Cerebellar nuclear complex (tissue), 1 donor: ENCODE measurements around the gene WNT7A.

Experiments used
- DNase-seq, 2 experiments: peaks; one replicate each; lab custom pipeline; 2025; lab: John Stamatoyannopoulos, UW

The WNT7A gene

DNA sequence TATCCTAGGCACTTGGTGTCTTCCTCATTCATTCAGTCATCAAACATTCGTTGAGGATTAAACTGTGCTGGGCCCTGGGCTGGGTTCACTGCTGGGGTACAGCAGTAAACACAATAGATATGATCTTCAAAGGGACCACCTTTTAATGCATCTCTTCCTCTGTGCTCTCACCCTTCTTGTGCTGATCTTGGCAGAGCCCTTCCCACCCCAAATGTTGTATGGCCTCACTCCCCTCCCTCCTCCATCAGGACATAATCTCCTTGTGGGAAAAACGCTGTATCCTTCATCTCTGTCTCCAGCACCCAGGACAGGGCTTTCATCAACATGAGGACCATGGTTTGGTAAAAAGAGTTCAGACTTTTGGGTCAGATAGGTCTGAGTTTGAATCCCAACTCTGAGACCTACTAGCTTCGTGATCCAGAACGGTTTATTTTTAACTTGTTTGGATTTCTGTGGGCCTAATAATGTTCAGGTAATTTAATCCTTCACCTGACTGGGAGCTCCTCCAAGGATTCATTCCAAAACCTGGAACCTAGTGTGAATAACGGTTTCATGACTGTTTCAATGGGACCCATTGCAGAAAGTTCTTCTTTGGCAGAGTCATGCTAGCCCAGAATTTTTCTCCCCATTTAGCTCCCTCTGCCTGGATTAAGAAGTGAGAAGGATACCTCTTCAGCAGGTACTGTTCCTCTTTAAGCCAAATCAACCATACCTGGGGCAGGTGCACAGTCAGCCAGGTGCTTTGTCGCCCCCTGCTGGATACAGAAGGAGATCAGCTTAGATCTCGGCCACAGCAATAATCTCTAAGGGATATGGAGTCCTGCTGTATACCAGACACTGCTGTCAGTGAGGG is 5.2 kb upstream of the WNT7A start:
- no peak for DNase-seq

DNA sequence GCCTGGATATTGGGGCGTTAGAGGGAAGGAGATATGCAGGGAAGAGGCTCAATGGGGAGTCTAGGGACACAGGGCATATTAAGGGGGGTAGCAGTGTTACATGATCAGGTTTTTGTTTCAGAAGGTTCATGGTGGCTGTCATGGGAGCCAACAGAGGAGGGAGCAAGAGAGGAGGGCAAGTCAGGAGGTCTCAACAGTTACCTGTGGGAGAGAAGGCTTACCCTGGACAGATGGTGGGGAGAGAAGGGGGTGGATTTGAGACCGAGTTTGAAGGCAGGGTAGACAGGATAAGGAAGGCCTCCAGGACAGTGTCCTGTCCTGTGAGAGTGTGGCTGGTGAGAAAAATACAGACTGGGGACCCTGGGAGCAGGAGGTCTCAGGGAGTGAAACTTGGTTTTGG is 3.8 kb upstream of the WNT7A start:
- DNase-seq: no peak

DNA sequence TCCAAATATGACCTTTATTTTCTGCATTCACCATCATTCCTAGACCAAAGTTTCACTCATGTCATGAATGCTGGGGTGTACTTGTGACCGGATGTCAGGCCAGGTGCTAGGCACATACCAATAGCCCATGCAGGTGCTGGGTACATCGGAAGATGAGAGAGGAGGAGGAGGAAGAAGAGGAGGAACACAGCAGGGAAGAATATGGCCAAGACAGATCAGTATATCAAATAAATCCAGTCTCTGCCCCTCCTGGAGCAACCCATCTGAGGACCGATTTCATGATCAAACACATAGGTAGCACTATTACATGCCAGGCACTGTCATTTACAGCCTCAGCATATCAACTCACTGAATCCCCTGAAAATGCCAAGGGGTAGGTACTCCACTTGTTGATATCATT is 3.0 kb upstream of the WNT7A start:
- no peak for DNase-seq

DNA sequence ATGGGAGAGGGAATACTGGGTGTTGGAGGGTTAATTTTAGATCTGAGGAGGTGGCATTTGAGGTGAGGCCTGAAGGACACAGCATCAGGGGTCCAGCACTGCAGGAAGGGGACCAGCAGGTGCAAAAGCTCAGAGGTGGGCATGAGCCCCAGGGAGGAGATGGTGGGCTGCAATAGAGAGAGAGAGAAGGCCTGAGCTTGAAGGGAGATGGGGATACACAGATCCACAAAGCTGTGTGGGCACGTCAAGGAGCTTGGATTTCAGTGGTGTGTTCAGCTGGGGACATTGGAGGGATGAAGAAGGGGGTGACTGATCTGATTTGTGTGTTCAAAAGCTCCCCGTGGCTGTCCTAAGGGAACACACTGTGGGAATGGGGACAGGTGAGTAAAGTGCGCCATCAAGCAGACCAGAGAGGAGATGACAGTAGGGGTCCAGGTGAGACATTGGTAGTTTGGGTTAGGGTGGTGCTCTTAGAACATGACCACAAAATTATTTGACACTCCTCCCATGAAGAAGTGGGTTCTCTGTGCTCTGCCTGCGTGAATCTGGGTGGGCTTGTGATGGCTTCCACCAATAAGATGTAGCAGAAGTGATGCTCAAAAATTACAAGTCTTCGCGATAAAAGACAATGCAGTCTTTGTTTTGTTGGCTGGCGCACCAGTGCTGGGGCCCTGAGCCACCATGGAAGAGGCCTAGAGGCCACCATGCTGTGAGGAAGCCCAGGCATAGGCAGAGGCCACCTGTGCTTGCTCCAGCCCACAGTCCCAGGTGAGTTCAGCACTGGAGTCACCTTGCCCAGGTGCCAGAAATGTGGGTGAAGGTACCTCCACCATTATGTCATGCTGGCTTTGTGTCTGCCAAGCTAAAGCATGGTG is 1.9 kb upstream of the WNT7A start:
- no peak for DNase-seq

DNA sequence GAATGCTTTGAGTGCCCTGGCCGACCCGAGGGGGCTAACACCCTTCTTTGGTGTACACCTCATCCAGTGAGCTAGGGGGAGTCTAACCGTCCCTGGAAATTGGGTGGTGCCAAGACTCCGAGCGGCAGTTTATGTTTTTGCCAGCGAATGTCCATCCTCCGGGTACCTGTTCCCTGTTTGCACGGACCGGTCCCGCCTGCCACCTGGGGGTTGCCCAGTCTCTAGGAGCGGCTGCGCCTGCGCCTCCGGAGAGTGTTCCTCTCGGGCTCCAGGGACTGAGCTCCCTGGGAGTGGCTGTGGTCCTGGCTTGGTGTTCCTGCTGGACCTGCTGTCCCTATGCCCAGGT is 913 bp upstream of the WNT7A start:
- no peak for DNase-seq

DNA sequence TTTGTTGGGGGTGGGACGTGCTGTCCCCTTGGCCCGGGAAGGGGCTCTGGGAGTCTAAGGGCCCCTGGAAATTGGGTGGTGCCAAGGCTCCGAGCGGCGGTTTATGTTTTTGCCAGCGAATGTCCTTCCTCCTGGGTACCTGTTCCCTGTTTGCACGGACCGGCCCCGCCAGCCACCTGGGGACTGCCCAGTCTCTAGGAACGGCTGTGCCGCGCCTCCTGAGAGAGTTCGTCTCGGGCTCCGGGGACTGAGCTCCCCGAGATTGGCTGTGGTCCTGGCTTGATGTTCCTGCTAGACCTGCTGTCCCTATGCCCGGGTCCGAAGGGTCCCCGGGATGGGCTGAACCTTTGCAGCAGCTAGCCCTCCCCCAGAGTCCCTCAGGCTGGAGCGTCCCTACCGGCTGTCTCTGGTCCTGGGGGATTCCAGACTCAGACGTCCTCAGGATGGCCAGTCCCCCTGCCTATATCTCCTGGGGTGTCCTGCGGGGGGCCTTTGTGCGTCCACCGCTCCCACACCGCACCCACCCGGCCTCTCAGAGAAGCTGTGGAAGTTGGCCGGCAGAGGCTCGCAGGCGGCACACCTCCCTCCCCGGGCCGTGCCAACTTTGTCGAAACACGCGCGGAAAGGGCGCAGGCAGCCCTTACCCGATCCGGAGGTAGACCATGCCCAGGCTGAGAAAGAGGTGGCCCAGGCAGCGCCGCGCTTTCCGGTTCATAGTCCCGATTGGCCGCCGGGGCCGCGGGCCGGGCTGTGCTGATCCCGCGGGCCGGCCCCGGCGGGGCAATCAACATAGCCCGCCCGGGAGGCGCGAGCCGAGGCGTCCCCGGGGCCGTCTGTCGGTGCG is 547 bp downstream of the WNT7A start:
- DNase-seq: no peak

DNA sequence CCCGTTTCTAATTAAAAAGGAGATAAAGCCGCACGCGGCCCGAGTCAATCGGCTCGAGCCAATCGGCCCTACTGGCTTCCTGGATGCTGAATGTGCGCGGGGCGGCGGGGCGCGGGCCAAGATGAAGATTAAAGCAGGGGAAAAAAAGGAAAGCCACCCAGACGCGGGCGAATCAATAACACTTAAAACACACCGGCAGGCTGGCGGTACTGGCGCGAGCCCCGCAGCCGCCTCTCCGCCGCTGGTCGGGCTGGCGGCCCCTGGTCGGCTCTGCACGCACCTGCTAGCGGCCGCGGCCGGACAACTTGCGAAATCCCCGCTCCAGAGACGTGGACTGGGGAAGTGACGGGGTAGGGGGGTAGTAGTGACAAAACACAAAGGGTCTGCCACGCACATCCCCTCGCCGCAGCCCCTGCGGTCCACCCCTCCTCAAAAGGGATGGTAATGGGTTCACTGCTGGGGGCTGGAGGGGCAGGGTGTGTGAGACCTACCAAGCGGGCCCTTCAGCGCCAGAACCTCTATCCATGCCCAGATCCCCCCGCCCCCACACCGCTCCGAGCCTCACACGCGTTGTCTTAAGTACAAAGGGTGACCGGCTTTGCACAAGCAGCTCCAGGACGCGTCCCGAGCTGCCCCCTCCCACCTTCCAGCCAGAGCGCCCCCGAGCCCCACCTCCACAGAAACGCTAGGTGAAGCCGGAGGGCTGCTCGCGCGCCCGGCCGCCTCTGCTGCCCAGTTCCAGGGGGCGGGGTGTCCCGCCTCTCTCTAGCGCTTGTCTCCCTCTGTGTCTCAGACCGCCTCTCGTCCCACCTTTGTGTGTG is 1.4 kb downstream of the WNT7A start:
- no peak for DNase-seq

DNA sequence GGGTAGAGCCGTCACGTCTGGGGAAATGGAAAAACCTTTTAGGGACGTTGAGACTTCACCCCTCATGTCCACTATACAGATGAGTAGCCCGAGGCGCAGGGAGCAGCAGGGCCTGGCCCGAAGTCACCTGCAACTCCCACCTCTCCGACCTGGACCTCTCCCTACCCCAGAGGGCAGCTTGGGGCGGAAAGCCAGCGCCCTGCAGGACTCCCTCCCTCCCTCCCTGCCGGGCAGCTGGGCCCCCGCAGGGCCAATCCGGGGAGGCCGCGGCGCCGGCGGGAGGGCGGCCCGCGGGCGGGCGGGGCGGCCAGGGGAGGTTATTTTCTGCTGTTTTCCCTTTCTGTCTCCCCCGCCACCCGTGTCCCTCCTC is 2.0 kb downstream of the WNT7A start:
- no peak for DNase-seq

DNA sequence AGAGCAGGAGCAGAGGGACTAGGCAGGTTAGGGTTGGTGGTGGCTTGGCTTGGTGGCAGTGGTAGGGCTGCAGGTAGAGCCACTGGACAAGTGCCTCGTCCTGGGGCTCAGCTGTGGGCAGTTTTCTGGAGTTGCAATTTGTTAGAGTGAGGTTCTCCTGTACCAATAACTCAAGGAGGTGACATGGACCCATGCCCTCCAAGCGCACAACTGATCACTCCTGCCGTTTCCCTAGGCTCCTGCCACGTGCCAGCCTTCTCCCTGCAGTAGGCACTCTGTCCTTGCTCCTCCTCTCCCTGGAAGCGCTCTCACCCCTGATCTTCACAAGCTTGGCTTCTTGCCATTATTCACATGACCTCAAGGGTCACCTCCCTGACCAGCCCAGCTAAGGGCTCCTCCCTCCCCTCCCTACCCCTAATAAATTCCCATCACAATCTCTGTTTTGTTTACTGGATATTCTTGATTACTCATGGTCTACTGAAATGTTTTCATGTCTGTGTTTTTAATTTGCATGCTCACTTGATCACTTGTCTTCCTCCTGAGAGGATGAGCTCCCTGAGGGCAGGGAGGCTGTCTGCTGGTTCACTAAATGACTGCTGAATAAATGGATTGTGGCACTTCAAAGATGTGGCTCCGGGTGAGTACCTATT is 3.3 kb downstream of the WNT7A start:
- no peak for DNase-seq

DNA sequence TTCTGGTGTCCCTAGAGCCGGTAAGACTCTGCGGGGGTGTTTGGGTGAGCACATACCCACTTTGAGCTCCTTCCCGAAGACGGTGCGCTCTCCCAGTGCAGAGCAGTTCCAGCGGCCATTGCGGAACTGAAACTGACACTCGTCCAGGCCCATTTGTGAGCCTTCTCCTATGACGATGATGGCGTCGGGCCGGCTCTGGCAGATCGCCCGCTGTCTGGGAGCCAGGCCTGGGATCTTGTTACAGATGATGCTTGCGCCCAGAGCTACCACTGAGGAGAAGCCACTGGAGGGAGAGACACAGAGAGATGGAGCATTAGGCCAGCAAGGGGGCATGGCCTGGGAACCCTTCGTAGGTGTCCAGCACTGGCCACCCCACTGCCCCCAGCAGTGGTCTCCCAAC is 5.0 kb downstream of the WNT7A start:
- no peak for DNase-seq

DNA sequence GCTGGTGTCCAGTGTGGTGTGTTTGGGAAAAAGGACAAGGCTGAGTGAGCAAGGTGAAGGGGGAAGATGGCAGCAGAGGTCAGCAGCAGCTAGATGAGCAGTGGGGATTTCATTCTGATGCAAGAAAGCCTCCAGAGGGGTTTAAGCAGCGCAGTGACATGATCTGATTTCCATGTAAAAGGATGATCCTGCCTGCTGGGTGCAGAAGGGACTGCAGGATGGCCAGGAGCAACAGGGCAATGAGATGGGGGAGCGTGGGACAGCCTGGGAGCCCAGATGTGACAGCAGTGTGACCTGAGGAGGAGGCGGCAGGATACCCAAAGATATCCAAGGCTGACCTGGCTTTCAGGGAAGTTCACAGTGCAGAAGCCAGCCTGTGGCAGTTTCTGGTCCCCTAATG is 6.1 kb downstream of the WNT7A start:
- DNase-seq: no peak

DNA sequence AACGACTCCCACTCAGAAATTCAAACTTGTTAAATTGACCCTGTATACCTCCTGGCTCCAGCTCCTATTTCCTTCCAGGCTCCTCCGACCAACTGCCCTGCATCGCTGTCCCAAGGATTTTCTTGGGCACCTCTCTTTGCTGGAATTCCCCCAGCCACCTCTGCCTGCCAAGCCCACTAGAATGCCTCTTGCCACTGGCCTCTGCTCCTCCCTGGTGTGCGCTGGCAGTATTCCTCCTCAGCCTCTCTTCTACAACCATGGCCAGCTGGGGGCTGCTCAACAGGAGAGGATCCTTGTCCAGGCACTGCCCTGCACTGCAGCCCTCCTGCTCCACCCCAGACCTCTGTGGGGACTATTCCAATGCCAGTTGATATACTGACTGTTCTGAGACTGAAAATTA is 7.4 kb downstream of the WNT7A start:
- DNase-seq: no peak

DNA sequence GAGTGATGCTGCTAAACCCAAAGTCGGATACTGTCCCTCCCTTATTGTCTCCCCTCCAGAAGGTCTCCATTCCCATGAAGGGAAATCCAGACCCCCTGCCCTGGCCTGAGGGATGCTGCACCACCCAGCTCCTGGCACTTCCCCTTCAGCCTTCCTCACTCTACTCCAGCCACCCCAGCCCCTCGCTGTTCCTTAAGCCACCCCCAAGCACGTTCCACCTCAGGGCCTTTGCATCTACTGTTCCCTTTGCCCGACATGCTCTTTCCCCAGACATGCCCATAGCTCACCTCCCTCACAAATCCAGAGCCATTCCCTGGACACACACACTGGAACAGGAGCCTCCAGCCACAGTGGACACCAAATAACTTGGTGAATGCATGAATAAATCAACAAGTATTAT is 8.1 kb downstream of the WNT7A start:
- DNase-seq: no peak

DNA sequence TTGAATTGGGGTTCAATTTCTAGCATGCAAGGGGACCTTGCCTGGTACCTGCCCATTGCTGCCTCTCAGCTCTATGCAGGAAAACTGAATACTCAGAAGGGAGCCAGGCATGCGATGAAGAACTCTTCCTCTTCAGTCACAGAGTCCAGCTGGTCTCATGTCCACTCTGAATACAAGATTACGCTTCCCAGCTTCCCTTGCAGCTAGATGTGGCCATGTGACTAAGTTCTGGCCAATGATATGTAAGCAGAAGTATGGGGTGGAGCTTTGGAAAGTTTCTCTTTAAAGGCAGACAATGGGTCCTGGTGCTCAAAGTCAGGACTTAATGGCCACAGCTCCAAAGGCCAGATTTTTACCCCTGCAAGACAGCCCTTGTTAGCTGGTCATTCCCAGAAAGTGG is 9.0 kb downstream of the WNT7A start:
- no peak for DNase-seq

DNA sequence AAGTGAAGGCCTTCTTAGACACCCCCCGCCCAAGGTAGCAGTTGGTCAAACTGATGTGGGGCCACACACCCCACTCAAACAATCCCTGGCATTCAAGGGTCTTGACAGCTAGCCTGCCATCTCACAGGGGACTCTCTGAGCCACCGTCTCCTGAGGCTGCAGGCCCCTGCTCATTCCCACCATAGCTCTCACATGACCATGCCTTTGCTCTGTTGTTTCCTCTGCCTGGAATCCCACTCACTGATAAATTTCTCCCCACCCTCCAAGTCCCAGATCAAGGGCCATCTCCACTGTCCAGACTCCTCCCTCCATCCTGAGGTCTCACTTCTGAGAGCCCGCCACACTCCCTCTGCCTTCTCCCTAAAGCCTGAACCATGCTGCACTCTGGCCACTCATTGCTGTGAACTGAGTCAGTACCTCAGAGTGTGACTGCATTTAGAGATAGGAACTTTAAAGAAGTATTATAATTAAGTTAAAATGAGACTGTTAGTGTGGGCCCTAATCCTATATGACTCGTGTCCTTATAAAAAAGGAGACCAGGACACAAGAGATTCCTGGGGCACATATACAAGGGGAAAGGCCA is 10.0 kb downstream of the WNT7A start:
- no peak for DNase-seq

DNA sequence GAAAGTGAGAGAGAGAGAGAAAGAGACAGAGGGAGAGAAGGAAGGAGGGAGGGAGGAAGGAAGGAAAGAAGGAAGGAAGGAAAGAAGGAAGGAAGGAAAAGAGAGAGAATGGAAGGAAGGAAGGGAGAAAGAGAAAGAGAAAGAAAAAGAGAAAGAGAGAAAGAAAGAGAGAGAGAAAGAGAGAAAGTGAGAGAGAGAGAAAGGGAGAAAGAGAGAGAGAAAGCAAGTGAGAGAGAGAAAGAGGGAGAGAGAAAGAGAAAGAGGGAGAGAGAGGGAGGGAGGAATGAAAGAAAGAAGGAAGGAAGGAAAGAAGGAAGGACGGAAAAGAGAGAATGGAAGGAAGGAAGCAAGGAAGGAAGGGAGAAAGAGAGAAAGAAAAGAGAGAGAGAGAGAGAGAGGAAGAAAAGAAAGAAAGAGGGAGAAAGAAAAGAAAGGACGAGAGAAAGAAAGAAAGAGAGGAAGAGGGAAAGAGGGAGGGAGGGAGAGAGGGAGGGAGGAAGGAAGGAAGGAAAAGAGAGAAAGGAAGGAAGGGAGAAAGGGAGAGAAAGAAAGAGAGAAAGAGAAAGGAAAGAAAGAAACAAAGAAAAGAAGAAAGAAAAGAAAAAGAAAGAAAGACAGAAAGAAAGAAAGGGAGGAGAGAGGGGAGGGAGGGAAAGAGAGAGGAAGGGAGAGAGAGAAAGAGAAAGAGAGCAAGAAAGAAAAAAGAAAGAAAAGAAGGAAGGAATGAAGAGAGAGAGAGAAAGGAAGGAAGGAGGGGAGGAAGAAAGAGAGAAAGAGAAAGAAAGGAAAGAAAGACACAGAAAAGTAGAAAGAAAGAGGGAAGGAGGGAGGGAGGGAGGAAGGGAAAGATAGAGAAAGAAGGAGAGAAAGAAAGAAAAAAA is 10.8 kb downstream of the WNT7A start:
- no peak for DNase-seq

DNA sequence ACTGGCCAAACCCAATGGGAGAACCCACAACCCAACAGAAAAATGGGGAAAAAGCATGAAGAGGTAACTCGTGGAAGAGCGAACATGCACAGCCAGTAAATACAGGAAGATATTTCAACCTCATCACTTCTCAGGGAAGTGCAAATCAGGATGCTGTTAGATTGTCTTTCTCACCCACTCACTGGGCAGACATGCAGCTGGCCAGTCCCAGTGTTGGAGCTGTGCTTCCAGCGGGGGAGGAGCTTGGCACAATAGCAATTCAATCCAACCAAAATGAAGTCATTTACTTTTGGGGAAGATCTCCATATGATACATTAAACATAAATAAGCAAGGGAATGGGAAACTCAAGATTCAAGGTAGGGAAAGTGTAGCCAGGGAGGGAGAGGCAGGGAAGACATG is 12.1 kb downstream of the WNT7A start:
- no peak for DNase-seq

DNA sequence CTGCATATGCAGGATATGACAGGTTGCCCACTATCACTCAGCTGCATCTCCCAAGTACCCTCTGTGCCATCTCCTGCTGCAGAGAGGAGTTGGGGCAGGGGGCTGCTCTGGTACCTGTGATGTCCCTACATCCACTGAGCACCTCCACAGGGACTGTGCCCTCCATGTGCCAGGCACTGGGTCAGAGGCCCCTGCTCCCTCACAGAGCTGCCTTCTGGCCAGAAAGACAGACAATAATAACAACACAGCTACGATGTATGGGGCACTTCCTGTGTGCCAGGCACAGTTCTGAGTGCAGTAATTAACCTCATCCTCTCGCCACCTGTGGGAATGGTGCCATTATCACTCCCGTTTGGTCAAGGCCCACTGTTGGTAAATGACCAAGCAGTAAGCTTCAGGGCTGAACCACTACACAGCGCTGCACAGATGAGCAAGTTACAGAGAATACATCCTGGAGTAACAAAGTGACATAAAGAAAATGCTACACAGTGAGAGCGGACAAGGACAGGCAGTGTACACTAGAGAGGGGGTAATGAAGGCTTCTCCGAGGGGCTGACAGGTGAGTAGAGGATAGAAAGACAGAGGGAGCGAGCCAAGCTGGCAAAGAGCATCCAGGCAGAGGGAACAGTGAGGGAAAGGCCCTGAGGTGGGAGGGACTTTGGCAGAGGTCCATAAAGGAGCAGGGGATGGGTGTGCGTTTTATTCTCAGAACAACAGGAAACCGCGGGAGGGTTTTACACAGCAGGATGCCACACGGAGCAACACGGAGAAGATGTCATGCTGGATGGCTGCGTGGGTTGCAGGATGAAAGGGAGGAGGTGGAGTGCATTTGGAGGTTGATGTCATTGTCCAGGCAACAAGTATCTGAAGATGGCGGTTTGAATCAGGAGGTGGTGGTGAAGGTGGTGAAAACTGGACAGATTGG is 13.6 kb downstream of the WNT7A start:
- no peak for DNase-seq

DNA sequence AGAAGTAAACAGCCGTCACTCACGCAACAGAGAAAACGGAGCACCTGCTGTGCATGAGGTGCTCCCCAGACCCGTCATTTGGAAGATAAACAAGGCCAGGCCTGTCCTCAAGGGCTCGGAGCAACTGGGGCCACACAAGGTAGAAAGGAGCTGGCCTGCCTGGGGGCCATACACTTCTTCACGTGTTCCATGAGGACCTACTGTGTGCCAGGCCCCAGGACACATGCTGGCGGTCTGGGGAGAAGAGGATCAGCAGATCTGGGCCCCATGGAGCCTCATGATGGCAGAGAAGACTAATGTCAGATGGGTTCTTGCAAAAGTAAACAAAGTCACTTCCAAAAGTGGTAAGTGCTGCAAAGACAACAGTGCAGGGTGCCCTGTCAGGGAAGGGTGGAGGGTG is 14.3 kb downstream of the WNT7A start:
- no peak for DNase-seq
